ENCODE measurements around the gene GRIK2.
A peak's percentile ranks its signal among the peaks of the same experiment; 100 is the strongest.

Gene GRIK2

DNA sequence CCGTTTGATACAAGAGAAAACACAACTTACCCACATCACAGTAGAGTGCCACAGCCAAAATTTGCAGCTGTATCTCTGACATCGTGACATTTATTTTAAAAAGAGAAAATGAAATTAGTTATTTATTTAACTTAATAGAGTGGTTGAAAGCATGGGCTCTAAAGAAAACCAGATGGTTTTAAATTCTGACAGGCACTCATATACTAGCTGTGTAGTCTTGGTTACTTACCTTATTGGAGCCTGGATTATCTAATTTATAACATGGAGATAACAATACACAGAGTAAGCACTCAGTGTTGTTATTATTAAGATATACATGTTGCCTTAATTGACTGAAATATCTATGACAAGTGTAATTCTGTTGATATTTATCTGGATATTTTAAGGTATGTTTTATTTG lies 334.9 kb downstream of the GRIK2 start:
- no peak for DNase-seq

DNA sequence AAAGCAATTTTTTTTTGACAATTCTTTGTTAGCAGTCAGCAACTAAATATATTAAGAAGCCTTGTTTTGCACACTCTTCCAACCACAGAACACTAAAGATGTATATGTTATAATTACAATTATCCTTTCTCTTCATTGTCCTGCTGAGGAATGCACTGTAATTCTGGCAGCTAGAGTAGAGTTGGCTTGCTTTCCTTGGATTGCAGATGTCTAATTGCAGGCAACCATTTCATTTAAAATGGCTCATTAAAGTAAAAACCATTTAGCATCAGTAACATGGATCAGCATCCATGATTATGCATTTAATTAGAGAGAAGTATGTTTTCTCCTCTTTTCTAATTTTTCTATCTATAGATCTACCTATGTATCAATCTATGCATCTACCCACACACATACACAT lies 335.4 kb downstream of the GRIK2 start:
- DNase-seq = no peak

DNA sequence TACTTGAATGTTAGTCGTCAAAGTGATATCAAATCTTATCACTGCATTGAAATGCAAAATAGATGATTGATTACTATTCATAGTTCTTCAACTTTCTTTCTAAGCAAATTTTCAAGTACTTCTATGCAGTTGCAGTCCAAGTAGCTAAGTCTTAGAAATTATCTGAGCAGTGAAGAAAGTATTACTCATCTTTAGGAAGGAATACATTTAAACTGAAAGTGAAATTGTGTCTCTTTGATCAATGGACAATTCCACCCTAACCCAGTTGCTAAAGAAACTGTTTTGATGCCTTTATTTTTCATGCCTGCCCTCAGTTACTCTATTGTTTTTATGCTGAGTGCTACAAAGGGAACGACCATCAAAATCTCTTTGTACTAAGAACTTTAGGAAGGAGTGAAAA lies 337.4 kb downstream of the GRIK2 start:
- DNase-seq = no peak

DNA sequence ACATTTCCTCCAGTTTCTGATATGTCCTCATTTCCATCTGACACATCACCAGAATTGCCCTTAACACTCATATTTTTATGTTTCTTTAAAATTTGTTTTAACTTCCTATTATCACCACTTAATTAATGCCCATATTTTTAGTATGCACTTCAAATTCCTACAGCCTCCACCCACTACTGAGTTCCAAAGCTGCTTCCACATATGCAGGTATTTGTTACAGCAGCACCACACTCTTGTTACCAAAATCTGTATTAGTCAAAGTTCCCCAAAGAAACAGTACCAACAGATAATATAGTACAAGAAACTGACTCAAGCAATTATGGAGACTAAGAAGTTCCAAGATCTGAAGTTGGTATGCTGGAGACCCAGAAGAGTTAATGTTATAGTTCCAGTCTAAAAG lies 340.4 kb downstream of the GRIK2 start:
- no peak for DNase-seq

DNA sequence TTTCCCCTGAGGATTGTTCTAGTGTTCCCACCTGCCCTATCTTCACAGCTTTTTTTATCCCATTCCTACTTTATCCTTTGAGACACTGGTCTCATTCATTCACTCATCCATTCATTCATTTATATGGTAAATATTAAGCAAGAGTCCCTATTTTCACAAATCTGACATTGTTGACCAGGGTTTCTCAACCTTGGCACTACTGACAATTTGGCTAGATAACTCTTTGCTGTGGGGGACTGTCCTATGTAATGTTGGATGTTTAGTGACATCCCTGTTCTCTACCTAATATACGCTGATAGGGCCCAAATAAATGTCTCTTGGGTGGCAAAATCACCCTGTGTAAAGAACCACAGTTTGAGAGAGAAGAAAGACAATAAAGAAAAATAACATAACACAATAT lies 345.0 kb downstream of the GRIK2 start:
- DNase-seq = no peak

DNA sequence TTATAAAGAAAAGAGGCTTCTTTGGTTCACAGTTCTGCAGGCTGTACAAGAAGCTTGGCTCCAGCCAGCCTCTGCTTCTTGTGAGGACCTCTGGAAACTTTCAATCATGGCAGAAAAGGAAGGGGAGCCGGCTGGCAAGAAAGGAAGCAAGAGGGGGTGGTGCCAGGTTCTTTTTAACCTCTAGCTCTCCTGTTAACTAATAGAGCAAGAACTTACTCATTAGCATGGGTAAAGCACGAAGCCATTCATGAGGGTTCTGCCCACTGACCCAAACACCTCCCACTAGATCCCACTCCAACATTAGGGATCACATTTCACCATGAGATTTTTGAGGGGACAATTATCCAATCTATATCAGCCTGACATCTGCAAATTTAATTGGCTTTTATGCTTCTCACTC lies 347.1 kb downstream of the GRIK2 start:
- DNase-seq = no peak

DNA sequence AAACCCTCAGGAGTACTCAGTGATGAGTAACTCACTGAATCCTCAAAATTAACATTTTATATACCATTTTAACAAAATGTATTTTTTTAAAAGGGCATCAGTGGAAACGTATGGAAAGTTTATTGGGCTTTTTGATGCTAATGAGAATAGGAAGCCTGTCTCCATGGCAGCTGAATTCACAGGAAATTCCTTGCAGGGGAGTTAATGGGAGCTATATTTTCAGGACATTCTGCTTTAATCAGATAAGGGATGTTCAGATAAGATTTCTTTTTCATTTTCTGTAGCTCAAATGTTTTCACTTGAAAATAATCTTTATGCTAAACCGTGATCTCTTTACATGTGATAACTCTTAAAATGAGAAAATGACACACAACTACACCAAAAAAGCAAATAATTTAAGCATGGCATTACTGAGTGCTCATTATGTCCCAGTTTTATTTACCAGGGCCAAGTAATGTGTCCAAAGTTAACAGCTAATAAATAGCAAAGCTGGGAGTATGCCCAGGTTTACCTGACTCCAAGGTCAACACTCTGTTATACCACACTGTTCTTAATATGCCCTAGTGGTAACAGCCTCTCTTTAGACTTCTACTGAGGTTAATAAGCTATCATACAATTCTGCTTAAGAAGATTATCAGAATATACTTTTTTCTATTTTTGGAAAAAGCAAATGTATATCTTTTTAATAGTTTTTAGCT lies 348.1 kb downstream of the GRIK2 start:
- no peak for DNase-seq

DNA sequence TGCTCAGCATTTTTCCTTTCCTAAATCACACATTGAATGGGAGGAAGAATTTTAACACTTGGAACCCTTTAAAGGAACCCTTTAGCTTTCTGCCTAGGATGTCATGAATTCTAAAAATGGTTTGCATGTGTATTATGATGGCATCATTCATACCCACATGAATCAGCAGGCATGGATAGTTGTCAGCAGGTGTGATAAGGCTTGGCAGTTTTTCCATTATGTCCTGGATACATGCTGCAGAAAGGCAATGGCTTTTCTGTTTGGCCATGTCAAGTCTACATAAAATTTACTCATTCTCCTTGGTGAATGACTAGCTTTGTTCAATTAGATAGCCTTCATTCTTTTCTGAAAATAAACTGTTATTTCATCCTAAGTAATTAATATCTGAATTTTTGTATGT lies 353.7 kb downstream of the GRIK2 start:
- DNase-seq = no peak

DNA sequence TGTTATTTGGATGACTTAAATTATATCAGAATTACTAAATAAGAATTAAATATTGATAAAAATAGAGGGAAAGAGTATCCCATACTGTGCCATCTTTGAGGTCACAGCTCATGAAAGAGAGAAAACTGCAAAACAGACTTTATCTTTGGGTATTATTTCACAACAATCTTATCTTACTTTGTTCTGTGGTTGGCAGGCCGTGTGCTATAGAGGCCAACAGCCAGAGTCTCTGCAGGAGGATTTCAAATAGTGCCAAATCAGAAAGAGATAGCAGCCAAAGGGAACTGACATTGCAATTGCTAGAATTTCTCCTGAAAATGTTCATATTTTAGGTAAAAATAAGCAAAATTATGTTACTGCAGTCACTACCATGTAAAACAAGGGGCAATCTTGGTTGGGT lies 354.2 kb downstream of the GRIK2 start:
- DNase-seq = no peak

DNA sequence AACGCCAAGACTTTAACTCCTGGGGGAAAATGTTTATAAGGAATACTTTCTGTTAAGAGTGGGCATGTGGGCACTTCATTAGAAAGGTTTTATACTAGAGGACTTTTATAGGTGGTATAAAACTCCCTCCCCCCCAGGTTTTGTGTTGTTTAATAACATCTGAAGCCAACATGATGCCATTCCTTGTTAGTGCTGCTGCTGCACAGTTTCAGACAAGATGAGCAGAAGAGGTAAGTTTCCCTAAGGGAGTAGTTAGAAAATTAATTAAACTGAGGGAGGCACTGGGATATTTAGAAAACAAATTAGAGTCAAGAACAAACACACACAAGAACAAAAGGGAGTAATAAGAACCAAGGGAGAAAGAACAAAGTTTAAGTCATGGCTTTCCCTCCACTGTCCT lies 362.4 kb downstream of the GRIK2 start:
- no peak for DNase-seq

DNA sequence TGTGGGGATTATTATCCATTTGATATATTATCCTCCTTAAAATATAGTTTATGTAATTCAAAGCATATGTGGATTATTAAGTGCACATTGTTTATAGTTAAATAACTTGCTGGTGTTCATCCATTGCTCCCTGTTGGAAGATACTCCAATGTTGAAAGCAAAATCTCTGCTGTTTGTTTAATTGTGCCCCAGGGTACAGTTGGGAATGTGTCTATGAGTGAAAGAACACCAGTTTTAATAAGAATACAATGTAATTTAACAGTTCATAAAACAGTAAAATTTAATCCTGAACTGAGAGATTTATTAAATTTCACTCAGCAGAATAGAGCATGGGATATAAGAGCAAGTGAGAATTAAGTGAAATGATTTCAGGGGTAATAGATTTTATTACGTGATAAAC lies 364.9 kb downstream of the GRIK2 start:
- DNase-seq = no peak

DNA sequence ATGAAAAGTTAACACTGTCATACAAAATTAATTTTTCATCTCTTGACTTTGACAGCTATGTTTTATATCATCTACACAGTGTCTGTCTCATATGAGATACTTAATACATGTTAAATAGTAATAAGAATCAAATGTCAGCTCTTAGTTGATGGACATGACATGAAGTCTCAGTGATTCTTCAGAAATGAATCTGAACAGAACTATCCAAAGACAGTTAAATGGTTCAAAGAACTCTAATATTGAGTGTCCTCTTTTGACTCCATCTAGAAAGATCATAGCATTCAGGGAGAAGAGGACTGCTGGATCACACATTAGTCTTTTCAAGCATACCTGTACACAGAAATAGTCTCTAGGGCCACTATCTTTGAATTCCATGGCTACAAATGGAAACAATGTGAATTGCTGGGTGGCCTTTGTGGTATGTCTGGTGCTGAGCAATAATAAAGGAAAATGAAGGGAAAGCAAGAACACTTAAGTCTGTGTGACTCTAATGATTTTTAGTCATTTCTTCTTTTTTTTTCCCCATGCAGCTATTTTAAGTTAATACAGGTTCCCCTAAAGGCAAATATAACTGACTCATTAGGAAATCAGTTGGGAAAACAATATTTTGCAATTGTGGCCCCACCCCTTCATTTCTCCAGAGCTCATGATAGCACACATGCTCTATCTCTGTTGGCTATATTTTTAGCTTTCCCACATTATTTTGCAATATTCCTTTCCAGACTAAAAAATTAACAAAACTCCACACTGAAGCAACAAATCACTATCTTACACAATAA lies 367.5 kb downstream of the GRIK2 start:
- no peak for DNase-seq

DNA sequence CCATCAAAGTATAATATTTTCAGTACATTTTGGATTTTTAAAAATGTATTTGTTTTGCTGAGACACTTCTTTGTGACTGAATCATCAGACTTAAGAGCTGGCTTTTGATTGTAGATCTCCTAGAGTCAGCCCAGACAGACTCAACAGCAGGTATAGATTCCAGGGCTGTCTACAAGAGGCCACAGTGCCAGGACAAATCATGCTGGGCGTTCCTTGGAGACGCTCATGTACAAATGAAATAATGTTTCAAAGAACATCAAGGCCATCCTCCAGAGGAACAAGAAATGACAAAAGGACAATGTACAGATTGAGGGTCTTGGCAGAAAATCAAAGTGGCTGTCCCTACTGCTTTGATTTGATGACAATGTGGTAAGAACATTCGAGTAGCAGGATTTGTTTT lies 369.3 kb downstream of the GRIK2 start:
- no peak for DNase-seq

DNA sequence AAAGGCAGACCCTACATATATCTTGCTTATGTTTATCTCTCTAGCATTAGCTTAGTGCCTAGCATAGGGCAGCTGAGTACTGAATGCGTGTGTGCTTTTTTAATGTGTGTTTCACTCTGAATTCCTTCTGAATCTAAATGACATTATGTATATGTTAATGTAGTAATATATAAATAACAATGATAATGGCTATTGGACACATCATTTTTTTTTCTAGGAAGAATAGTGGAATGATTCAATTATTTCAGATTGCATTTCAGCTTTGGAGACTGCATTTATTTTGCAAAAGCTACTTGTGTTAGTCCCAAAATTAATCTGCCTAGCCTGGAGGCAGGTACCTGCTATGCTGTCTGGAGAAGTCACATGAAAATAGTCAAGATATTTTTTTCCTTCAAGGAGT lies 371.8 kb downstream of the GRIK2 start:
- DNase-seq = no peak

DNA sequence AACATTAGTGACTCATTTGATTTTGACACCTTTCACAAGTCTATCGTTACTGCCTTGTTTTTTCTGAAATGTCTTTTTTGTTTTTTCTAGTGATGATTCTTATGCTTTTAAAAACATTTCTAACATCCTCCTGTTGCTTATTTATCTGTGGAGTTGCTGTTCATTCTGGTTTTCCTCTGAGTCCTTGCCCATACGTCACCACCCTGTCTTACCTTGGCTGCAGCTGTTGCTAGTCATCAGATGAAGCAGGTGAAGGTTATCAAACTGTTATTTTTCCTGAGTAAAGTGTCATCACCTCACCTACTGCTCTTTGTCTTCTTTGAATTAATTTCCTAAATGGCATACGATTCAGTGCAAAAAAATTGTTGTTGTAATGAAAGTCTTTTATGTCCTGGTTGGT lies 376.6 kb downstream of the GRIK2 start:
- DNase-seq = peak; percentile 91

DNA sequence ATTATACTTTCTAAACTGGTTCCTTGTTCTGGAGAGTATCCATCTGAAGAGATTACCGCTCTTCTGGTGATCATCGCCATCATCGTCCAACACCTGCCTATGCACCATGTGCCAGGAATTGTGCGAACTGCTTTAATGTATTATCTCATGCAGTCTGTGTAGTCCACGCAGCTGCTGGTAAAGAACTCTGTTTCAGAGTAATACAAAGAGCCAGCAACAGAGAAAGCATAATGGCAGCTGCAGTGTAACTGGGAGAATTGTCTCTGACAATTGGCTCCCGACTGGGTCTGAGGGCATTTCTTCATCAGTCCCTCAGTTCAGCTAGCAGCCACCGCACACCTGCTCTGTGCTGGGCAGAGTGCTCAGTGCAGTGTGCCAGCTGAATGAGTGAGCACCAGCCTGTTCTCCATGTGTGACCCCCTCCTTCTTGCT lies 383.4 kb downstream of the GRIK2 start:
- DNase-seq = peak; percentile 65

DNA sequence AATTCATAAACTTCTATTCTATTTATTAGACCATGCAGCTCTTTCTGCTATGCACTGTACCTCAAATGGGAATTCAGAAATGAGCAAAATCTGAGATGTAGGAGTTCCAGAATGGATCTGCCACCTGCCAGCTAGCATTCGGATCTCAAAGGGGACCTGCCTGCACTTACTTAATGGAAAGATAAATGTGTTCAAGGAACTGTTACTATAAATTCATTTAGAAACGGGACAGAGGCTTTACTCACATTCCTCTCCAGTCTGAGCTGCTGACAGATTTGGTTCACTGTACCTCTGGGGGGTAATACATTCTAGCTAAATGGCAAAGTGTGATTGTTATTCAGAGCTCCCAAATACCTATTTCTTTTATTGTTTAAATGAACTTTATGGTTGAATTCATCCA lies 384.1 kb downstream of the GRIK2 start:
- DNase-seq = no peak

DNA sequence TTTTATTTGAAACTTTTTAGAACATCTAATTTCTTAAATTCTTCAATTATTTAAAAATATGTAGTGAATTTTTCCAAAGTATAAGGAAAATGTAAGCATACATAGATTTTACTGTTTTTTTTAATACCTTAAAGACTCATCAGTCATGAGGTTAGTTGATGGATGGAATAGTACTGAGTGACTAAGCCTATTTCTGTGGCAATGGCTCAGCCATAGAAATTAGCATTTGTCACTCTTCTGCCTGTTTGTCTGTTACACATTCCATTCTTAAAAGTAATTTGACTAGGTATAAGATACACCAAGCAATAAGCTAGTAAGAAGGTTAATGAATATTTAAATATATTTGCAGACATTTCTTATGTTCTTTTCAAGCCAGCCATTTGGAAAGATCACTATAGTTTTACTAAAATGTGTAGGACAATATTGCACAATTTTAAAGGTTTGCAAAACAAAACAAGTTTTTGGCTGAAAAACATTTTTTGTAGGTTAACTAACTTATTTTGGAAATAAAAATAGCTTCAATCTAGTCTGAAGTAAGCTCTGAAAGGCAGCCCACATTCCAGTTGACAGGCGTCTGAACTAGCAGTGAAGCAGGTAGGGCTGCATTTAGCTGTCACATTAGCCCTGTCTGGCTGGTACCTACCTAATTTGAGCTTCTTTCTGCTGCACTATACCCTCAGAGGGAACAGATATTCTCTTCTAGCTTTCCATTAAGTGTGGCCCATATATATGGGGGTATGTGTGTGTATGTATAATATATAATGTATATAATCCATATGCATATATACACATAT lies 385.7 kb downstream of the GRIK2 start:
- no peak for DNase-seq

DNA sequence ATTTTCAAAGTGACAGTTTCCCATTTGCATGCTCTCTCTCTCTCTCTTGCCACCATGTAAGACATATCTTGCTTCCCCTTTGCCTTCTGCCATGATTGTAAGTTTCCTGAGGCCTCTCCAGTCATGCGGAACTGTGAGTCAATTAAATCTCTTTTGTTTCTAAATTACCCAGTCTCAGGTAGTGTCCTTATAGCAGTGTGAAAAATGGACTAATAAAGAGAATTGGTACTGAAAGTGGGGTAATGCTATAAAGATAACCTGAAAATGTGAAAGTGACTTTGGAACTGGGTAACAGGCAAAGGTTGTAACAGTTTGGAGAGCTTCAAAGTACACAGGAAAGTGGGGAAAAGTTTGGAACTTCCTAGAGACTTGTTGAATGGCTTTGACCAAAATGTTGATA lies 389.8 kb downstream of the GRIK2 start:
- no peak for DNase-seq

DNA sequence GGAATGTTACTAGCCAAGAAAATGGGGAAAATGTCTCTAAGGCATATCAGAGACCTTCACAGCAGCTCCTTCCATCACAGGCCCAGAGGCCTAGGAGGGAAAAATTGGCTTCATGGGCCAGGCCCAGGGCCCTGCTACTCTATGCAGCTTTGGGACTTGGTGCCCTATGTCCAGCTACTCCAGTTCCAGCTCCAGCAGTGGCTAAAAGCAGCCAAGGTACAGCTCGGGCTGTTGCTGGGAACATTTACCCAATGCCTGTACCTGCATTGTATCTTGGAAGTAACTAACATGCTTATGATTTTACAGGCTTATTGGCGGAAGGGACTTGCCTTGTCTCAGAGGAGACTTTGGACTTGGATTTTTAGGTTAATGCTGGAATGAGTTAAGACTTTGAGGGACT lies 390.6 kb downstream of the GRIK2 start:
- DNase-seq = no peak

DNA sequence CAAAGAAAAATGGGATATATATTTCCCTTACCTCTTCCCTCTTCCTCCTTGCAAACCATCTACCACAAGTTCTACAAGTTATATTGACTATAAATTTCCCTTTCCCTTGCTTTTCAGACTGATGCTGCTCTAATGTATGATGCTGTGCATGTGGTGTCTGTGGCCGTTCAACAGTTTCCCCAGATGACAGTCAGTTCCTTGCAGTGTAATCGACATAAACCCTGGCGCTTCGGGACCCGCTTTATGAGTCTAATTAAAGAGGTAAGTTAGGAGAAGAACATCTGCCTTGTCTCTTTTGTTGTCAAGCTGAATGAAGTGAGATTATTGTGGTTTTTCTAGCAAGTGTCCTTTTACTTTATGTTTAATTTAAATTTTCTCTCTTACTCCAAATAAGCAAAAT lies 406.0 kb downstream of the GRIK2 start:
- peak; percentile 67 for DNase-seq

DNA sequence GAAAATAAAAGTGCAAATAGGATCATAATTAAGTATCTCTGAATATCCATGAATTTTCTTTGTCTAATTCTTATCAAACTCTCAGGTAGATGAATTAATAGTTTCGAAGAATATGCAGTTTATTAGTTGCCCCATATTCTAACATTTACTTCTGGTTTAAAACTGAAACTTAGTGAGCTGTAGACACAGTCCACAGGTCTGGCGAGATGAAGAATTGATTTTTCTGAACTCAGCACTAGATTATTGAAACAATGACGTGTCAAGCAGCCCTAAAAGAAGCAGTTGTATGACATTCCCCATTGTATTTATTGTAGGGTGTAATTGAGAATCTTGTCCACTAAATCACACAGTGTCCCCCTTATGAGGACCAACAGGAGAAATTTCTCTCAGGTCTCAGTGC lies 407.1 kb downstream of the GRIK2 start:
- no peak for DNase-seq

DNA sequence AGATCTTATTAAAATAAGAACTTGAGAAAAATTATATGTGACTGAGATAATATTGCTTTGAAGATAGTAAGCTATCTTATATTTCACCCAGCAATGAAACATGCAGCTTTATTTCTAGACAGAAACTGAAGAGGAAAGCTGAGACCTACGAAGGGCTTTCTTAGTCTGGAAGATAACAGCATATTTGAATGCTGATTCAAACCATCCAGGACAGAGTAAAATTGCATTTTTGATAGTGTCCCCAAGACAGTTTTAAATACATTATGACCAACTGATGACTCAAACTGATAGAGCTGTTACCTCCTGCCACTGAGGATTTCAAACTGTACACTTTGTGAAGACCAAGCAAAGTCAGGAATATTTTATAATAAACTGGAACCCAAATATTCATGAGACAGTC lies 409.6 kb downstream of the GRIK2 start:
- no peak for DNase-seq

DNA sequence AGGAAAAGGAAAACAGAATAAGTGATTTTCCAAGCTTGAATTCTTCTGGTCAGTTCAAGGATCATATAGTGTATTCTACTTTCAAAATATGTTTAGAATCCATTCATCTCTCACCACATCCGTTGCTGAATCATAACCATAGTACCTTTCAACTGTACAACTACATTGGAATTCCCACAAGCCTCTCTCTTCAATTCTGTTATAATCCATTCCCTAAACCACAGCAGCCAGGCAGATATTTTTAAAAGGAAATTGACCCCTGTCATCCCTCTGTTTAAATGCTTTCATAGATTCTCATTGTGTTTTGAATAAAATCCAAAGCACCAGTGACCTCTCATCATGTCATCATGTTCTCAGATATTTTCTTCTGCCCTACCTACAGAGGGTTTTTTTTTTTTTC lies 412.7 kb downstream of the GRIK2 start:
- DNase-seq = no peak
